Measurements from ENCODE around the gene CD163. TPM values are rescaled to one million over a fixed set of nuclear protein-coding genes. Genes with fewer than 3 reads are reported as not detected.

Gene CD163
- total RNA-seq, 1 experiment from 2014 or later = 0.07 TPM

GRCh38 chr12:7501031-7501588, 2.5 kb downstream of the CD163 start:
- H2AFZ ChIP-seq (ENCODE audit: low read length) = no peak overlapping the region
- H3K4me1 ChIP-seq (ENCODE audit: insufficient read depth, low read length) = peaks cover 10% of the 10 kb centered on the region; the same call in 1 of the 2 replicates
- WGBS (ENCODE audit: extremely low coverage, insufficient read length, low lambda C conversion rate) = no CpG with 5 or more reads among the region's 6 CpGs

More at GRCh38 chr12:7501031-7501588, 2.5 kb downstream of the CD163 start:
- peaks cover 2 to 5% of the 10 kb centered on the region in 2 experiments; a peak in 1 of 5 replicates for H3K9me3 Mint-ChIP-seq
- no peak overlapping the region for H3K23ac ChIP-seq (ENCODE audit: insufficient read length, low read depth, low read length)
- no peak overlapping the region for H3K9ac ChIP-seq (ENCODE audit: extremely low read depth, insufficient read length, low read length)
- H2BK120ac ChIP-seq (ENCODE audit: low read depth, low read length, poor library complexity, severe bottlenecking) = no peak overlapping the region
- no peaks in the 10 kb centered on the region for H3K36me3 Mint-ChIP-seq (ENCODE audit: insufficient read depth in 1 of 3, low read depth in 3 of 3)
- no peaks in the 10 kb centered on the region for H3K27me3 ChIP-seq (ENCODE audit: insufficient read depth, low read length)
- TF ChIP-seq CTCF (conservative IDR thresholded peaks at IDR 0.05) = no peak
- no peak for DNase-seq
- H4K91ac ChIP-seq (ENCODE audit: insufficient read length, low read depth, low read length) = no peak overlapping the region
- H4K5ac ChIP-seq (ENCODE audit: insufficient read length, low read depth, low read length) = no peak overlapping the region
- H3T11ph ChIP-seq (ENCODE audit: low read length) = no peak overlapping the region
- no peak overlapping the region for H3K27ac ChIP-seq (ENCODE audit: insufficient read length, low read depth, low read length)
- H3K23me2 ChIP-seq (ENCODE audit: insufficient read length, low read depth, low read length, poor library complexity, severe bottlenecking) = no peaks in the 10 kb centered on the region
- H4K8ac ChIP-seq (replicated peaks; ENCODE audit: insufficient read length, low read depth, low read length) = no peak overlapping the region
- H4K20me1 ChIP-seq (ENCODE audit: control insufficient read depth, insufficient read depth, insufficient read length) = no peaks in the 10 kb centered on the region
- H3K79me1 ChIP-seq (ENCODE audit: insufficient read depth, low read depth, low read length, poor library complexity, severe bottlenecking) = no peaks in the 10 kb centered on the region
- no peak overlapping the region for H3K4ac ChIP-seq (ENCODE audit: low read depth, low read length)
- H3K9me3 ChIP-seq (ENCODE audit: control insufficient read depth, low read depth, low read length) = no peaks in the 10 kb centered on the region
- H3K27ac Mint-ChIP-seq = no peak overlapping the region
- H3K18ac ChIP-seq (ENCODE audit: insufficient read length, low read depth, low read length) = no peak overlapping the region
- no peak overlapping the region for H2BK20ac ChIP-seq (ENCODE audit: low read depth, low read length, poor library complexity, severe bottlenecking)
- no peaks in the 10 kb centered on the region for H3K79me2 ChIP-seq (ENCODE audit: insufficient read depth, low read length)
- no peak overlapping the region for H2BK12ac ChIP-seq (ENCODE audit: insufficient read length, low read depth, low read length)
- no peak overlapping the region for H3K4me3 Mint-ChIP-seq
- no peaks in the 10 kb centered on the region for H3K27me3 Mint-ChIP-seq (ENCODE audit: low read depth)
- no peak overlapping the region for H2AK5ac ChIP-seq (ENCODE audit: insufficient read length, low read length)
- H3K4me1 Mint-ChIP-seq = peaks cover 15 to 17% of the 10 kb centered on the region in 2 experiments
- no peak overlapping the region for H3K4me2 ChIP-seq (ENCODE audit: insufficient read depth, insufficient read length, low read length)
- no peak overlapping the region for H2BK5ac ChIP-seq (ENCODE audit: insufficient read length, low read length)
- H2BK15ac ChIP-seq (ENCODE audit: low read depth, low read length) = no peak overlapping the region
- H3K14ac ChIP-seq (ENCODE audit: insufficient read depth, low read length) = no peak overlapping the region
- H3K56ac ChIP-seq (ENCODE audit: insufficient read length, low read depth, low read length) = no peak overlapping the region
